ENCODE data around the gene POLR1A.

Gene POLR1A

GRCh38 chr2:86094229-86094628 is 11.5 kb downstream of the POLR1A start:
- no peak for DNase-seq

DNA sequence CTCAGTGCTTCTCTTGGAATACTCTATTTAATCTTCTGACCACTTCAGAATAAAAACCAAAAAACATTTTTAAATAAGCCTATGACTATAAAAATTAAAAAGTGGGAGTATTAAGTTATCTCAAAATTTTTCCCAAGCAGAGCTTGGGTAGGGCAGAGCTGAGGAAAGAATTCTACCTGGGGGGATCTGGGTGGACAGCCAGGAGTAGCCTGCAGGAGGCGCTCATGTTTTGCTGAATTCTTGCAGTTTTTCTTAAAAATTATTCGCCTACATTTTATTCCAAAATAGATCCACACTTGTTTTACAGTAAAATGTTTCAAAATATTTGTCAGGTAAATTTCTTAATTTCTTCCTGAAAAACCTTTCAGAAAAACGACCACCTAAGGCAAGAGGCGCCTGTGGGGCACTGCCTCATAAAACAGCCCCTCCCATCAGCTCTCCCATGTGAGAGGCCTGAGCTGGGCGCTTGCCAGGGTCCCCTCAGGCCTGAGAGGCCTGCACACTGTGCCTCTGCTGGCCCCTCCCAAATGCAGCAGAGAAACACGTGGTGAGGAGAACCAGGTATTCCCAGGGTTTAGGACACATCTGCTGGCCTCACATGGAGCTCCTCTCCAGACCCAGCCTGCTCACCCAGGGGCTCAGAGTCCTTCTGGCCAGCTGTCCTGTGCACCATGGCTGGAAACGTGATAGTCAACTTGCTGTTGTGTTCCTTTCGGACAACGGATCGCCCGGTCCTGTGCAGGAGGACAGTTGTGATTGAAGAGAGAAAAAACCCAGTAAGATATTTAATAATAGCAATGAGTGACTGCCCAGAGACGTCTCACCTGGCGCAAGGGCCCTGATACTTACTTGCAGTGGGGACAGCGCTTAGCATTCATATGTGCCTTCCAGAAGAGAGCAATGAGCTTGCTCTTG is 17.5 kb downstream of the POLR1A start:
- no peak for DNase-seq

GRCh38 chr2:86082756-86083155 is 22.9 kb downstream of the POLR1A start:
- DNase-seq, result no peak

GRCh38 chr2:86081724-86082123 is 24.0 kb downstream of the POLR1A start:
- no peak for DNase-seq

GRCh38 chr2:86079981-86080911 is 25.4 kb downstream of the POLR1A start:
- peak; percentile 64 for DNase-seq

DNA sequence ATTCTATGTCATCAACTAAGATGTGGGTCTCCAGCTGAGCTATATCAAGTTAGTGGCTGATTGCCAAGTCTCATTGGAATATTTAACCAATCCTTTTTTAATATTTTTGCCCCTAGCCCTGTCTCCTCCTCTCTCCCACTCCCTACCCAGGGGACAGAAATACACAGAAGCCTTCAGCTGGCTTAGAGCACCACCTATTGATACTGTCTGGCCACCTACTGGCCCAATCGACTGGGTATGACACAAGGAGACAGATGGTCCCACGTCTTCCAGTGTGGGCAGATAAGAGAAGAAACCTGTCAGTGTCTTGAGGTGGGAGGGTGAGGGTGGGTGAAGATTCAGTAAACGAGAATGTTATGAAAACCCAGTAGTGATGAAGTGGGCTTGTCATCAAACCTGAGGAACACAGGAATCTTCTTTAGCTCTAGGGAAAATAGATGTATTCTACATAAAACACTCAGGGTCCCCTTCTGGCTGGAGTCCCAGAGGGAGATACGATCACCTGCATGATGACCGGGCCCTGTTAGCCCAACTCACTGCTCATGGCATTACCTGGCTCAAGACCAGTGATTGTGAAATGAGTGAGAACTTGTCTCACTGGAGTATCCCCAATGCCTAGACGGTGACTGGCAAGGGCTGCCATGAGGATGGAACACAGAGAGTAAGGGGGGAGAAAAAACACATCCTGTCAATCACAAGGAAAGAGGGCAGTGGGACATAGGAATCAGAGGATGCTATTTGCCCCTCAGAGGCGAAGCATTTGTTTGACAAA is 26.7 kb downstream of the POLR1A start:
- peak; percentile 88 for DNase-seq

GRCh38 chr2:86075886-86076285 is 29.8 kb downstream of the POLR1A start:
- DNase-seq, result no peak

- DNase-seq, result no peak
Observed at GRCh38 chr2:86074811-86075210, 30.9 kb downstream of the POLR1A start.

DNA sequence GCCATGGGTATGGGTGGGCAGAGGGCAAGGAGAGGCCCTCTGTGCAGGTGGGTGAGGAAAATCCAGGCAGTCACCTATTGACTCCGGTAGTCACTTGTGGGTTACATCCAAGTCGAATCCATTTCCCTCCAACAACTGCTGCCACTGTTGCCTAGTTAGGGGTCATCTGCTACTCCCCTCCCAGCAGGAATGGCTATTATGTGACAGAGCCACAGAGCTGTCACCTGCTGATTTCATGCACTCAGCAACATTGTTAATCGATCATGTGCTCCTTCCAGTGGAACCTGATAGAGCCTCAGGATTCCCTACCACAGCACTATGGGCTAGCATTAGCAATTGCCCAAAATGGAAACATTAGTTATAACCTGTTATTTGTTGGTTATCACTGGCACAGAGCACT is 31.4 kb downstream of the POLR1A start:
- DNase-seq, result no peak

- no peak for DNase-seq
Observed at GRCh38 chr2:86073225-86073624, 32.5 kb downstream of the POLR1A start.

DNA sequence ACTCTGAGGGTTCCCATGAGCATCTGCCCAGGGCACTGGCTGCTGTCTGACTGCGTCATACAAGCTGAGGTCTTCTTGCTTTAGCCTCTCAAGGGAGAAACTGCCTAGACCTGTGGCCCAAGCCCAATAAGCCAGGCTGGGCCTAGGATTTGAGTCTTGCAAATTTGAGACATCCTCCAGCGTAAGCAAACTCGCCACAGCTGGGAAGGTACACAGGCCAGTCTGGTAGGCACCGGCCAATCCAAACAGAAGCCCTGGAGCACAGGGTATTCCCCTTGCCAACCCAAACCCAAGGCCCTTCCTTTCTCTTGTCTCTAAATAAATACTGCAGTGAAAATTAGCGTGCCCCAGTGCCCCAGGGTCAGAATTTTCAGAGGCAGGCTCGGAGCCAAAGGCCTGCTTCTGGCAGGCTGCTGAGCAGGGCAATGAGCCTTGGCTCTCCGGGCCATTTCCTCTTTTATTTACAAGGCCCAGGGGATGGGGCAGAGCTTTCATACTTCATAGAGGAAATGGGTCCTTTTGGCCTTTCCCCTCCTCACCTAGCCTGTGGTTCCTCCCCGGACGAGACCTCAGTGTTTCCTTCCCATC is 33.3 kb downstream of the POLR1A start:
- DNase-seq, result peak; percentile 75

GRCh38 chr2:86070868-86071267 is 34.8 kb downstream of the POLR1A start:
- DNase-seq, result no peak

- DNase-seq, result no peak
Observed at GRCh38 chr2:86069783-86070339, 35.8 kb downstream of the POLR1A start.

- DNase-seq, result no peak
Observed at GRCh38 chr2:86069091-86069685, 36.5 kb downstream of the POLR1A start.

DNA sequence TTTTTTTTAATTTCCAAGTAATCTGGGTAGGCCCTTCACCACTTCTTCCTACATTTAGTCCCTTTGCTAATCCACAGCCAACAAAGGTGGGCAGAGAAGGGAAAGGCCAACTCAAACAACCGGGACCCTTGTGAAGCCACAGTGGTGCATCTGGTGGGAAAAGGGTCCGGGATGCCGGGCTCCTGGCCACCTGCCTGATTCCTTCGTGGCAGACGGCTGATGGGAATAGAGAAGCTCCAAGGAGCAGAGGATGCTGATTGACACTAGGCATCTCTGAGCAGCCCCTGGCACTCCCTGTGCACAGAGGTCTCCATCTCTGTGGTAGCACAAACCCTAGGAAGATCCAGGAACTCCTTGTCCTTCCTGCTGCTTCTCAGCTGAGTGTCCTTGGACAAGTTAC is 37.0 kb downstream of the POLR1A start:
- no peak for DNase-seq

- DNase-seq, result no peak
Observed at GRCh38 chr2:86068136-86068588, 37.5 kb downstream of the POLR1A start.

GRCh38 chr2:86066915-86067314 is 38.8 kb downstream of the POLR1A start:
- DNase-seq, result no peak

DNA sequence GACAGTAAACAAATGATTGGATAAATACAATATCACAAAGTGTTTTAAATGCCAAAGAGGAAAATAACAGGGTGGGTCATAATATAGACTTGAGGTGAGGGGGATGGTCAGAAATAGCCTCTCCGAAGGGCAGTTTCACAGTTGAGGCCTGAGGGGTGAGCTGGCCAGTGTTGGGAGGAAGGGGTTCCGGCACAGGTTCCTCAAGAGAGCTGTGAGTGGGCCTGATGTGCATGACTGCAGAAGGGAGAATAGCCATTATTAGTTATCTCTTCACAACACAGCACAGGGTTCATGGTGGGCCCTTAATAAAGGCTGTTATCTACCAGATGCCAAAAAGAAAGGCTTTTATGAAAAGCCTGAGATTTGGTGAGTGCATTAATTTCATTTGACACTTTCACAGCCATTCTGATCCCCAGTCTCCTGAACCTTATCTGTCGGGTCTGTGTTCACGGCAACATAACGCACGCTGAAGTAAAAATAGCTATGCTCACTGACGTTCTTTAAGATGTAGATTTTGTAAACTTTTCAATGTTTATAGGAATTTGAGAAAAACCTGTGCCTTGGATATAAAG is 39.6 kb downstream of the POLR1A start:
- no peak for DNase-seq

- no peak for DNase-seq
Observed at GRCh38 chr2:86065512-86065911, 40.2 kb downstream of the POLR1A start.

DNA sequence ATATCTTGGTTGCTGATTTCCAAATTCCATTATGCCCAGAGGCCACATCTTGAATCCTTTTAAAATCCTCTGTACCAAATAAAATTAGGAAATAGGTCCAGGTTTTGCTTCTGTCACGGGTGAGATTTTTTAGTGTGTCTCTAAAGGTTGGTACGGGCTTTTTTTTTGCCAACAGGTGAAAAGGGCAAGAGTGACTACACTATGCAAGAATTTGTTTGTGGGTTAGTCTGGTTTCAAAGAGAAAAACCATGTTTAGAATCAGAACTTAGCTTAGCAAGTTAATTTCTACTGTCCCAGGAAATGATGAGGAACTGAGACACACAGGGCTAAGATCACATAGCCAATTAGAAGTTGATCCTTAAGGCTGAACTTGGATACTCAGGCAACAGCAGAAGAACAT is 41.7 kb downstream of the POLR1A start:
- no peak for DNase-seq

GRCh38 chr2:86062043-86062442 is 43.6 kb downstream of the POLR1A start:
- no peak for DNase-seq
